Heart right ventricle (tissue), 16 donors: ENCODE data around the gene COL1A1. TPM values are rescaled to one million over a fixed set of nuclear protein-coding genes. Genes with fewer than 3 reads are reported as not detected.
A peak's percentile ranks its signal among the peaks of the same experiment; 100 is the strongest.

Experiments used
- ATAC-seq, 8 donors: fragments of 200-7000 bp; cut with Tn5 transposase; one replicate each; pipeline ENCODE4 v1.9.1; 2020; ENCODE audit warnings: mild to moderate bottlenecking in 8 of 8, moderate library complexity in 8 of 8, moderate number of reproducible peaks in 1 of 8
- DNase-seq, 2 donors: peaks; one replicate each; pipeline ENCODE4 v3.0.0-alpha.2; 2020
- H3K27ac ChIP-seq, 10 donors: fragments of 200-600 bp; sonication (generic) in 2 of 10; one replicate each; pipeline versions ENCODE4 v1.5.0 to v1.8.0; 2020 to 2022; ENCODE audit warnings: mild to moderate bottlenecking in 3 of 10
- H3K27me3 ChIP-seq, 7 donors: fragments of 200-600 bp; one replicate each; pipeline ENCODE4 v1.8.0; 2021 to 2022; ENCODE audit warnings: mild to moderate bottlenecking in 2 of 7
- H3K36me3 ChIP-seq, 9 donors: fragments of 200-600 bp; sonication (generic) in 1 of 9; one replicate each; pipeline versions ENCODE4 v1.5.0 to v1.8.0; 2020 to 2022; ENCODE audit warnings: mild to moderate bottlenecking in 2 of 9
- H3K4me1 ChIP-seq, 9 donors: fragments of 200-600 bp; sonication (generic) in 1 of 9; one replicate each; pipeline versions ENCODE4 v1.5.0 to v1.8.0; 2020 to 2022; ENCODE audit warnings: mild to moderate bottlenecking in 4 of 9
- H3K4me3 ChIP-seq, 10 donors: fragments of 200-600 bp; sonication (generic) in 2 of 10; one replicate each; pipeline versions ENCODE4 v1.5.0 to v1.8.0; 2020 to 2022; ENCODE audit warnings: mild to moderate bottlenecking in 7 of 10, moderate library complexity in 2 of 10
- H3K9me3 ChIP-seq, 11 donors: fragments of 200-600 bp in 10 of 11; sonication (generic) in 2 of 11; one replicate each; pipeline versions ENCODE4 v1.5.0 to v1.8.0; 2013 to 2022; ENCODE audit warnings: mild to moderate bottlenecking in 2 of 11, control low read depth in 1 of 11, moderate library complexity in 1 of 11
- CTCF ChIP-seq, 9 donors: fragments of 200-600 bp; sonication (generic) in 2 of 9; IDR thresholded peaks; one replicate each; pipeline versions ENCODE4 v1.5.0 to v1.8.0; 2021 to 2022; ENCODE audit warnings: antibody characterized with exemption in 9 of 9, mild to moderate bottlenecking in 5 of 9, moderate library complexity in 1 of 9
- WGBS, 2 donors: extraction: QIAGEN DNeasy Blood & Tissue Kit; methylation state at CpG; one replicate each; pipeline ENCODE4 v1.1.7; 2013; ENCODE audit warnings: inconsistent platforms in 1 of 2; 5-methylcytosine and 5-hydroxymethylcytosine counted together
- intact Hi-C, 10 donors: fragments of 100-400 bp; cut with DNase I; formaldehyde crosslinking; loops; one replicate each; pipeline versions ENCODE4 v1.11.1 to v1.14.2; 2022
- polyA plus RNA-seq, 2 donors: library from polyadenylated mRNA; stranded (reverse); fragments of 200-250 nt; gene quantifications; one replicate each; pipeline ENCODE4 v1.2.3, GENCODE V29; 2013
- total RNA-seq, 10 donors: library from RNA; stranded (reverse); fragmentation: NEBNext Ultra II Directional in 3 of 10; extraction: Animal tissue kit (Norgen Biotek cat#: 25700) in 3 of 10; gene quantifications; one replicate each; pipeline versions ENCODE4 v1.2.1 to v1.2.4, GENCODE V29; 2021 to 2023
- donor health status: Arrhythmogenic right ventricular cardiomyopathy.
- donor health status: ischemic (EF 13 %, LVEDD 7.1; RV severe dilation, severe dysfunction).
- donor health status: healthy with polysubstance abuse.
- donor health status: DM: no; HTN: yes; CAD: no.
- donor health status: DM: no; HTN: no; CAD: no.
- donor health status: ischemic (EF 25% LVEDD 6.9; RV normal size, moderate dysfunction).
- donor health status: ischemic (EF 25% LVEDD 5.7; RV mildly dilated, moderate dysfunction).
- donor health status: healthy.
- donor health status: DM: yes; HTN: yes; CAD: no.
- donor health status: Ischemic cardiomyopathy.
- donor health status: ischemic (EF 35%, LVEDD 5.7; RV mildly dilated, moderate dysfunction).
- donor health status: nonischemic (EF 11% LVEDD 7.7; RV severe dilation, severe dysfunction).
- donor health status: DM: yes; HTN: yes; CAD: no.
- donor health status: PGD.
- donor health status: ischemic (EF 29% LVEDD 5.4; RV normal size, mild dysfunction).
- donor health status: nonischemic (EF 23%, LVEDD 6.1; RV moderate dilation, normal function).

The COL1A1 gene
- total and polyA plus RNA-seq, 12 donors = 30.2 to 455 (median 45.9) TPM

DNA sequence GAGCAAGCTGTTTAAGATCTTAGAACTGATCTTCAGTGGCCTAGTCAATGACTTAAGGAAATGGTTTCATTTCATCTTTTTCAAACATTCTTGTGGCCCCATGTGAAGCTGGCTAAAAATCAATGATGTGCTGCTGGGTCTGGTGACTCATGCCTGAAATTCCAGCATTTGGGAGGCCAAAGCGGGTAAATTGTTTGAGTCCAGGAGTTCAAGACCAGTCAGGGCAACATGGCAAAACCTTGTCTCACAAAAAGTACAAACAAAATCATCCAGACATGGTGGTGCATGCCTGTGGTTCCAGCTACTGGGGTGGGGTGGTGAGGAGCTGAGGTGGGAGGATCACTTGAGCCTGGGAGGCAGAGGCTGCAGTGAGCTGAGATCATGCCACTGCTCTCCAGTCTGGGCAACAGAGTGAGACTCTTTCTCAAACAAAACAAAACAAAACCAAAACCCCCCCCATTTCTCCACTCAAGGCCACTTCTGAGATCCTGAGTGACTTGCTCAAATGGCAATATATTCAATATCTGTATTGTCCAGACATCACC, 17.4 kb upstream of the COL1A1 start:
- Histone ChIP-seq H3K9me3 (no peaks in the 10 kb centered on the region), H3K27ac (peak overlapping the region in 9 of 10 donors; percentile 18 to 69 (median 55)), H3K36me3 (no peaks in the 10 kb centered on the region), H3K4me1 (peaks cover 2 to 67% (median 28%) of the 10 kb centered on the region in 9 donors), H3K4me3 (no peak overlapping the region), H3K27me3 (peaks cover 0 to 22% (median 0%) of the 10 kb centered on the region in 7 donors)
- TF ChIP-seq CTCF (IDR thresholded peaks at IDR 0.05) = no peak
- intact Hi-C loops = no loop called here
- ATAC-seq = no peak
- no peak for DNase-seq
- WGBS, 2 donors = 77 to 86% methylated on average over 1 of the region's 1 CpG

- TF ChIP-seq CTCF (IDR thresholded peaks at IDR 0.05) = no peak
- intact Hi-C loops = no loop called here
- 62 to 71% methylated on average over 3 of the region's 3 CpGs for WGBS, 2 donors
- Histone ChIP-seq H3K27ac (peak overlapping the region in 9 of 10 donors; percentile 18 to 69 (median 55)), H3K36me3 (no peaks in the 10 kb centered on the region), H3K4me1 (peaks cover 2 to 67% (median 28%) of the 10 kb centered on the region in 9 donors), H3K9me3 (no peaks in the 10 kb centered on the region), H3K27me3 (peaks cover 0 to 22% (median 0%) of the 10 kb centered on the region in 7 donors), H3K4me3 (no peak overlapping the region)
- DNase-seq = no peak
- peak in 6 of 8 donors; percentile 27 to 63 (median 42) for ATAC-seq
Observed at GRCh38 chr17:50218071-50218759, 16.8 kb upstream of the COL1A1 start.

GRCh38 chr17:50217591-50217990, 16.2 kb upstream of the COL1A1 start:
- intact Hi-C loops = no loop called here
- H3K4me1 ChIP-seq = peaks cover 2 to 64% (median 28%) of the 10 kb centered on the region in 9 donors
- no peaks in the 10 kb centered on the region for H3K9me3 ChIP-seq
- H3K36me3 ChIP-seq = no peaks in the 10 kb centered on the region
- no peak for TF ChIP-seq CTCF (IDR thresholded peaks at IDR 0.05)
- DNase-seq = no peak
- 52 to 53% methylated on average over 3 of the region's 3 CpGs for WGBS, 2 donors
- H3K4me3 ChIP-seq = no peak overlapping the region
- H3K27ac ChIP-seq = peak overlapping the region in 7 of 10 donors; percentile 18 to 69 (median 40)
- peaks cover 0 to 22% (median 0%) of the 10 kb centered on the region in 7 donors for H3K27me3 ChIP-seq
- ATAC-seq = no peak

DNA sequence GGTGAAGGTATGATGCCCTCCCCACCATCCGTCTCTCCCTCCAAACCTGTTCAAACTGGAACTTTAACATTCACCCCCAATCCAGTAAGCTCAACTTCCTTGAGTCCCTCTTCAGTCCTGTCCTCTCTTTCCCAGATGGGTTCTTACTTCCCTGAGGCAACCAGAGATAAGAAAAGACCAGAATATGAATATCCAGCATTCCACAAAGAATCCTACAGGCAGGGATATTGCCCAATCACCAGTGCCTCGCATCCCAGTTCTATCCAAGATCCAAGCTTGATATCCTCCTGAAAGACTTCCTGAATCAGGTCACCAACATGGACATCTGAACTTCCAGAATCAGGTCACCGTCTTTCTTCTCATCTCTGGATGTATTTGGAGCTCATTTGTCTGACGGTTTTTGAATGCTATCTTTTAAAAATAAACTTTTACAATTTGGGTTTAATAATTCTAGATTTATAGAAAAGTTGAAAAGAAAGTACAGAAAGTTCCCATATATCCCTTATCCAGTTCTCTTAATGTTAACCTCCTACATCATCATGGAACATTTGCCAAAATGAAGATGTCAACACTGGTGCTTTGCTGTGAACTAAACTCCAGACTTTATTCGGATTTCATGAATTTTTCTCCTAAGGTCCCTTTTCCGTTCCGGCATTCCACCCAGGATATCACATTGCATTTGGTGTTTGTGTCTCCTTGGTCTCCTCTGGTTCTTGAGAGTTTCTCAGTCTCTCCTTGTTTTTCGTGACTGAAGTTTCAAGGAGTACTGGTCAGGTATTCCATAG, 13.7 kb upstream of the COL1A1 start:
- DNase-seq (no peak), ATAC-seq (no peak)
- no peak for TF ChIP-seq CTCF (IDR thresholded peaks at IDR 0.05)
- intact Hi-C loops = no loop called here
- H3K4me1 ChIP-seq = peaks cover 4 to 61% (median 37%) of the 10 kb centered on the region in 9 donors
- H3K4me3 ChIP-seq = no peak overlapping the region
- 67 to 75% methylated on average over 8 of the region's 8 CpGs for WGBS, 2 donors
- no peaks in the 10 kb centered on the region for H3K9me3 ChIP-seq
- no peaks in the 10 kb centered on the region for H3K36me3 ChIP-seq
- peaks cover 0 to 17% (median 9%) of the 10 kb centered on the region in 7 donors for H3K27me3 ChIP-seq
- H3K27ac ChIP-seq = peak overlapping the region; percentile 7 to 68 (median 42)
